Immature natural killer cell (primary cell): ENCODE measurements around the gene BICC1. TPM values are rescaled to one million over a fixed set of nuclear protein-coding genes. Genes with fewer than 3 reads are reported as not detected.

ENCODE experiments used
- DNase-seq, 3 donors: peaks; one replicate each; pipeline ENCODE4 v3.0.0; 2022; ENCODE audit warnings: mixed read lengths in 1 of 3
- H3K27ac Mint-ChIP-seq, 6 donors: one replicate each; pipeline ENCODE4 v1.8.0; 2020; ENCODE audit warnings: mixed read lengths in 6 of 6, mild to moderate bottlenecking in 5 of 6, inconsistent platforms in 4 of 6, moderate library complexity in 3 of 6
- H3K27me3 Mint-ChIP-seq, 3 donors: one replicate each; pipeline ENCODE4 v1.8.0; 2020 to 2021; ENCODE audit warnings: low read depth in 3 of 3, mild to moderate bottlenecking in 3 of 3, mixed read lengths in 3 of 3, moderate library complexity in 3 of 3, inconsistent platforms in 1 of 3
- H3K36me3 Mint-ChIP-seq, 3 donors: one replicate each; pipeline ENCODE4 v1.8.0; 2020; ENCODE audit warnings: mixed read lengths in 3 of 3, inconsistent platforms in 2 of 3, mild to moderate bottlenecking in 2 of 3
- H3K4me1 Mint-ChIP-seq, 2 donors: one replicate each; pipeline ENCODE4 v1.8.0; 2020; ENCODE audit warnings: inconsistent platforms in 2 of 2, mild to moderate bottlenecking in 2 of 2, mixed read lengths in 2 of 2, moderate library complexity in 1 of 2
- H3K4me3 Mint-ChIP-seq, 5 donors: one replicate each; pipeline ENCODE4 v1.8.0; 2020; ENCODE audit warnings: mild to moderate bottlenecking in 5 of 5, mixed read lengths in 5 of 5, inconsistent platforms in 3 of 5, moderate library complexity in 3 of 5
- H3K9me3 Mint-ChIP-seq, 6 donors: one replicate each; pipeline ENCODE4 v1.8.0; 2020; ENCODE audit warnings: mild to moderate bottlenecking in 6 of 6, mixed read lengths in 6 of 6, inconsistent platforms in 4 of 6, moderate library complexity in 3 of 6
- polyA plus RNA-seq, 3 donors: library from polyadenylated mRNA; unstranded; fragments of 300-500 nt; fragmentation: Illumina TruSeq; gene quantifications; one replicate each; pipeline ENCODE4 v1.2.3, GENCODE V29; 2021

Gene BICC1
- polyA plus RNA-seq, 3 donors from 2014 or later = 0.08 to 0.11 TPM; not detected in 1

DNA sequence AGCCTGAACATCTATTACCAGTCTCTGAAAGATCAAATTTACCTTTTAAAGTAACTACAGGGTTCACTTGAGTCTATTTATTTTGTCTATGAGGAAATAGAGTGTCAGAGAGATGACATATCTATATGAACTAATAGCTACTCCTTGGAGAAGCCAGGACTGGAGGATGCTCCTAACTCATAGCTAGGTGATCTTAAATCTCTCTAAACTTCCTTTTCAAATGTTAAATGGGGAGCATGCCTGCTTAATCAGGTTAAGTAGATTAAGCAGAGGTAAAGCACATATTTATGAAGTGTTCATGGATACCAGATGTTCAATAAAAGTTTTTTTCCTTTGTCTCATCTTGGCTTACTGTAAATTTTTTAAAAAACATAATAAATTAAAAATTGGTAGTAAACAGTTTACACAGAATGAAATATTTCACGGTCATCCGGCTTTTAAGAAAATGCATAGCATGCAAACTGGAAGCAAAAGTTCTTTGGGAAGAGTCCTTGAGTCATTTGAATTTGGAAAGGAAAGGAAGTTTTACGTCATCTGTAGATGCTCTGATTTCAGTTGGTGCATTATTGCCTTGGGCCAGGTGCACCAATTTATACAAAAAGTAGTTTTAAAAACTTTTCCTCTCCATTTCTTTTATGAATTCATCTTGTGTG is 155.1 kb downstream of the BICC1 start:
- H3K27ac Mint-ChIP-seq = no peak overlapping the region
- H3K36me3 Mint-ChIP-seq = peaks cover 0 to 3% (median 0%) of the 10 kb centered on the region in 3 donors

DNA sequence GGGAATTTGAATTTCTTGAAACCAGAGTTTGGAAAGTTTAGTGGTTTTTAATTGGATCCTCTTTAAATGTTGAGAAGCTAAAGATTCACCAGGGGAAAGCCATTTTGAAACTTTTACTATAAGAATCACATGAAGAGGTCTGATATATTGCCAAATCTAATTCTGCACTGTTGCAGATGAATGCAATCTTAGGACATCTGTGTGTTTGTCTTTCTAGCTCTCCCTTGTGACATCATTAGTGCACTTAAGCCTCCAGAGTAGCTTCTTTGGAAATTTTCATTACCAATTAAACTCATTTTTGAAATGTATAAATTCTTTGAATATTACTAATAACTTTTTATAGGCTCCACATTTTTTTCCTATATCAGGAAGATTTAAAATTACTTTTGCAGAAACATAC is 160.2 kb downstream of the BICC1 start:
- Mint-ChIP-seq H3K4me1 (no peaks in the 10 kb centered on the region), H3K27ac (no peak overlapping the region), H3K36me3 (no peaks in the 10 kb centered on the region), H3K4me3 (no peak overlapping the region), H3K27me3 (peaks cover 0 to 2% (median 0%) of the 10 kb centered on the region in 3 donors), H3K9me3 (peaks cover 0 to 13% (median 8%) of the 10 kb centered on the region in 6 donors)
- DNase-seq = no peak

More for the DNA sequence above, 155.1 kb downstream of the BICC1 start:
- Mint-ChIP-seq H3K27me3 (peaks cover 0 to 2% (median 0%) of the 10 kb centered on the region in 3 donors), H3K9me3 (peaks cover 5 to 24% (median 16%) of the 10 kb centered on the region in 6 donors), H3K4me3 (no peak overlapping the region), H3K4me1 (peaks cover 24 to 28% of the 10 kb centered on the region in 2 donors)
- no peak for DNase-seq

GRCh38 chr10:58674251-58674650 is 161.6 kb downstream of the BICC1 start:
- no peak overlapping the region for H3K27ac Mint-ChIP-seq
- peaks cover 0 to 2% (median 0%) of the 10 kb centered on the region in 3 donors for H3K27me3 Mint-ChIP-seq
- DNase-seq = no peak
- H3K9me3 Mint-ChIP-seq = peaks cover 0 to 13% (median 7%) of the 10 kb centered on the region in 6 donors
- H3K4me3 Mint-ChIP-seq = no peak overlapping the region
- no peaks in the 10 kb centered on the region for H3K4me1 Mint-ChIP-seq
- no peaks in the 10 kb centered on the region for H3K36me3 Mint-ChIP-seq

DNA sequence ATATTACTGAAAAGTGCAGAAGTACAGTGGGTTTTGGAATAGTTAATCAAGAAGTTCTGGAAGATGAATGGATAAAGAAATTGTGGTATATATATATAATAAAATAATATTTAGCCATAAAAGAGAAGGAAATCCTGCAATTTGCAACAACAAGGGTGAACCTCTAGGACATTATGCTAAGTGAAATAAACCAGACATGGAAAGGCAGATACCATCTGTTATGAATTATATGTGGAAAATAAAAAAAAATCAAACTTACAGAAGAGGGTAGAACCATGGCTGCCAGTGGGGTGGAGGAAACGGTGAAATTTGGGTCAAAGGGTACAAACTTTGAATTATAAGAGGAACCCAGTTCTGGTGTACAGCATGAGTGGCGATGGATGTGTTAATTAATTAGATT is 162.6 kb downstream of the BICC1 start:
- H3K9me3 Mint-ChIP-seq = peaks cover 0 to 13% (median 6%) of the 10 kb centered on the region in 6 donors
- no peaks in the 10 kb centered on the region for H3K4me1 Mint-ChIP-seq
- H3K4me3 Mint-ChIP-seq = no peak overlapping the region
- H3K36me3 Mint-ChIP-seq = no peaks in the 10 kb centered on the region
- peaks cover 0 to 2% (median 0%) of the 10 kb centered on the region in 3 donors for H3K27me3 Mint-ChIP-seq
- H3K27ac Mint-ChIP-seq = no peak overlapping the region
- no peak for DNase-seq

DNA sequence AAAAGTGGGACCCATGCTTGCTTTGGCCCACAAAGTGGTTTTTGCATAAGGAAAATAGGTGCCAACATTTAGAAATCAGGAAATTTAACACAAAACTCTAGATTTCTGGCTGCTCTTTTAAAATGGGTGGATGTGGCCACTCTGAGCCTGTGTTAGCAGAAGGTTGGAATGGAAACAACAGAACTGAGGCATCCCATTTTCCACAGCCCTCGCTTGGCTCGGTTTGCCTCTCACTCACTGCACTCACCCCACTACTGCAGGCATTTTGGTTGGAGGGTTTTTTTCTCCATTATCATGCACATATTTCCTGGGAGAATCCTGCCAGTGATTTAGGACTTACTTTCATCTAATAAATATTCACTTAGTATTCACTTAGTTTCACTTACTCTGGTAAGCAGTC is 178.9 kb downstream of the BICC1 start:
- Mint-ChIP-seq H3K4me1 (peaks cover 0 to 2% of the 10 kb centered on the region in 2 donors), H3K9me3 (peaks cover 9 to 16% (median 10%) of the 10 kb centered on the region in 6 donors), H3K27me3 (peaks cover 0 to 2% (median 0%) of the 10 kb centered on the region in 3 donors), H3K4me3 (no peak overlapping the region), H3K36me3 (peaks cover 0 to 3% (median 0%) of the 10 kb centered on the region in 3 donors), H3K27ac (no peak overlapping the region)
- DNase-seq = no peak

DNA sequence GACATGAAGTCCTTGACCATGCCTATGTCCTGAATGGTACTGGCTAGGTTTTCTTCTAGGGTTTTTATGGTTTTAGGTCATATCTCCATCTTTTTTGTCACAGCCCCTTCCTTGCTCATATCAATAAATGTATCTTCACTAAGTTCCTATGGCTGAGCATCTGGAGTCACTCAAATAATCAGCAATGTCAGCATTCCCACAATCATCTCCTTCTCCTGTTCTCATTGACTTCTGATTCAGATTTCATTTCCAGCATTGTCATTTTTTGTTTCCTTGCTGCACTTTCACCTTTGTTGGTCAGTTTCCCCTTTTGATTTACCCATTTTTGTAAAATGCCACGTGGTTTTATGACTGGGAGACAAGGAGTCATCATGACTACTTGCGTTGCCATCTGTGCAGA is 181.2 kb downstream of the BICC1 start:
- DNase-seq = no peak
- no peaks in the 10 kb centered on the region for H3K36me3 Mint-ChIP-seq
- H3K4me1 Mint-ChIP-seq = peaks cover 0 to 2% of the 10 kb centered on the region in 2 donors
- peaks cover 0 to 2% (median 0%) of the 10 kb centered on the region in 3 donors for H3K27me3 Mint-ChIP-seq
- H3K27ac Mint-ChIP-seq = no peak overlapping the region
- H3K9me3 Mint-ChIP-seq = peaks cover 6 to 16% (median 10%) of the 10 kb centered on the region in 6 donors
- no peak overlapping the region for H3K4me3 Mint-ChIP-seq

GRCh38 chr10:58695022-58695421 is 182.3 kb downstream of the BICC1 start:
- peaks cover 0 to 2% of the 10 kb centered on the region in 2 donors for H3K4me1 Mint-ChIP-seq
- no peak for DNase-seq
- H3K9me3 Mint-ChIP-seq = peaks cover 4 to 16% (median 10%) of the 10 kb centered on the region in 6 donors
- H3K27ac Mint-ChIP-seq = no peak overlapping the region
- H3K36me3 Mint-ChIP-seq = no peaks in the 10 kb centered on the region
- peaks cover 0 to 2% (median 0%) of the 10 kb centered on the region in 3 donors for H3K27me3 Mint-ChIP-seq
- H3K4me3 Mint-ChIP-seq = no peak overlapping the region

DNA sequence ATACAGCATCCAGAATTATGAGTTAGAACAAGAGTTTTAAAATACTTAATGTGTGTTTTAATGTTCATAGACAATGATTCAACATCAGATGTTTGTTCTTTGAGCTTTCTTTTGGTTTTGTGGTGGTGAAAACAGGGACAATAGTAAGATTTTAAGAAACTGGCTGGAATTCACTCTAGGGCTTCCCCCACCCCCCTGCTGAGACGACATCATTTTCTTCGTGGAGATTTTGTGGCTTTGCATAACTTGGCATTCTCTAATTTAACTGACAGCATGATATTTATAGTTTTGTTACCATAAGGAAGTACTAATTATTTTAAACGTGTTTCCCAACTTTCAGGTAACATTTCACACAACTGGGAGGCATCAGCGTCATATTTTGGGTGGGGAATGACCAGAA is 184.1 kb downstream of the BICC1 start:
- peaks cover 2 to 19% (median 10%) of the 10 kb centered on the region in 6 donors for H3K9me3 Mint-ChIP-seq
- peaks cover 0 to 2% (median 0%) of the 10 kb centered on the region in 3 donors for H3K27me3 Mint-ChIP-seq
- H3K4me1 Mint-ChIP-seq = peaks cover 0 to 2% of the 10 kb centered on the region in 2 donors
- no peak overlapping the region for H3K27ac Mint-ChIP-seq
- H3K36me3 Mint-ChIP-seq = no peaks in the 10 kb centered on the region
- no peak overlapping the region for H3K4me3 Mint-ChIP-seq
- DNase-seq = no peak

DNA sequence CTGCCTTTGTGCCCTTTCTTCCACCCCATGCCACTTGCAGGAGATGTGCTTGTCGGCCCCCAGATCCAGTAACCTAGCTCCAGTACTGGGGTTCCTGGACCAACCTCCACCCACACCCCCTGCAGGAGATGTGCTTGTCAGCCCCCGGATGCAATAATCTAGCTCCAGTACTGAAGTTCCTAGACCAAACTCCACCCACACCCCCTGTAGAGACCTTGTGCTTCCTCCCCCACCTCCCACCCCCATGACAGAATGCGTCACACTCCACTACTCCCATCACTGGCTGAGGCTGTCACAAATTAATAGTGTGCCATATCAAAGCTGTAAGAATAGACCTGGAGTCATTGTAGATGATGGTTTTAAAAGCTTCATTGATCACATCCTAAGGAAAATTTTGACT is 185.0 kb downstream of the BICC1 start:
- peaks cover 0 to 2% (median 0%) of the 10 kb centered on the region in 3 donors for H3K27me3 Mint-ChIP-seq
- no peak for DNase-seq
- H3K27ac Mint-ChIP-seq = no peak overlapping the region
- H3K4me1 Mint-ChIP-seq = peaks cover 0 to 2% of the 10 kb centered on the region in 2 donors
- H3K36me3 Mint-ChIP-seq = no peaks in the 10 kb centered on the region
- no peak overlapping the region for H3K4me3 Mint-ChIP-seq
- peaks cover 0 to 15% (median 6%) of the 10 kb centered on the region in 6 donors for H3K9me3 Mint-ChIP-seq

DNA sequence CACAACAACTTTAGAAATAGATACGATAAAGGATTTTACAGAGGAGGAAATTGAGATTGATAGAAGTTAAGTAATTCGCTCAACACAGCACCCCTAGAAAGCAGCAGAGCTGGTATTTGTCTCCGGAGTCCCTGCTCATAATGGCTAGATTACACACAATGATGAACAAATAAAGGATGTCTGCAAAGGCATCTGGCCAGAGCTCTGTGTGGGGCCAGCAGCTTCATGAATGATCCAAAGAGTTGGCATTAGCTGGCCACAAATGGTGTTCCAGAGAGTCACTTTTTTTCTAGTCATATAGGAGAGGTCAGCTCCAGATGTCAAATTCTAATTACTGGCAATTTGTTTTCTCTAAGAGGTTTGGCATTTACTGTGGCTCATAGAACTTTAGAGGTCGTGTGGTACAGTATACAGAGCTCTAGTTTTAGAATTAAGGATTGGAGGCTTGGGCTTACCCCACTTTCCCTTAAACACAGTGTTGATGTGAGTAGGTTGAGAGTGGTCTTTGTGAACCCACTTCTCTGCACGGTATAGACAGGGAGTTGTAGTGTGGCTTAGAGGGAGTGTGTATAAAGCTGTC is 186.2 kb downstream of the BICC1 start:
- Mint-ChIP-seq H3K27me3 (no peaks in the 10 kb centered on the region), H3K4me3 (no peak overlapping the region), H3K36me3 (no peaks in the 10 kb centered on the region), H3K27ac (no peak overlapping the region), H3K4me1 (peaks cover 0 to 2% of the 10 kb centered on the region in 2 donors), H3K9me3 (peaks cover 0 to 15% (median 4%) of the 10 kb centered on the region in 6 donors)
- no peak for DNase-seq

GRCh38 chr10:58700591-58700990 is 187.9 kb downstream of the BICC1 start:
- H3K4me3 Mint-ChIP-seq = no peak overlapping the region
- H3K36me3 Mint-ChIP-seq = no peaks in the 10 kb centered on the region
- no peak for DNase-seq
- no peaks in the 10 kb centered on the region for H3K4me1 Mint-ChIP-seq
- peaks cover 0 to 12% (median 0%) of the 10 kb centered on the region in 6 donors for H3K9me3 Mint-ChIP-seq
- H3K27me3 Mint-ChIP-seq = no peaks in the 10 kb centered on the region
- H3K27ac Mint-ChIP-seq = no peak overlapping the region

DNA sequence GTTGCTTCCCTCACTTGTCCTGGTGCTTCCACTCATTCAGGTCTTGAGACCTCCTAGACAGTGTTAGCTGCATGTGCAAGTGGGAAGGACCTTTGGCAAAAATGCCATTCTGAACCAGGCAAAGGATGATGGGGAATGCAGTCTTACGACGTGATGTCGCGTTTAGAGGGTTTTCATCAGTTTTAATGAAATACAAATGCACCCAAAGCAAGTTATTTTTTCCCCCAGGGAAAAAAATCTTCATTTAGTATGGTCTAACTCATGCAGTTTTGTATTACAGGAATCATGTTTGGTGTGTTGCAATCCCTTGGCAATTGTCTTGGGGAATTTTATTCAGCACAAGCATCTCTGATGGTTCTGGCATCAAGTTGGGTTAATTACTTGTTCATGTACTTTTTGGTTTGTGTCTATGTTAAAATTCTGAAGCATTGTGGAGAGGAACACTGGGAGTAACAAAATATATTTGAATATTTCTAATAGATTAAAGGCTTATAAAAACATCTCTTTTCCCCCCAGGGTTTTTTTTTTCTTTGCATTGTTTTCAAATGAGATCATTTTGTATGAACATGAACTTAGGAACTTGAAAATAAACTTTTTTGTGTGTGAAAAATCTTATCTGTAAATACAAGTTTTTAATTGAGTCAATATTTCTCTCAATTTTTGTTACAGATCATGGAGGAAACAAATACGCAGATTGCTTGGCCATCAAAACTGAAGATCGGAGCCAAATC is 188.9 kb downstream of the BICC1 start:
- Mint-ChIP-seq H3K36me3 (no peaks in the 10 kb centered on the region), H3K9me3 (peaks cover 0 to 11% (median 0%) of the 10 kb centered on the region in 6 donors), H3K27ac (no peak overlapping the region), H3K4me1 (no peaks in the 10 kb centered on the region), H3K27me3 (no peaks in the 10 kb centered on the region), H3K4me3 (no peak overlapping the region)
- DNase-seq = no peak

GRCh38 chr10:58704226-58704625 is 191.6 kb downstream of the BICC1 start:
- Mint-ChIP-seq H3K36me3 (no peaks in the 10 kb centered on the region), H3K4me3 (no peak overlapping the region), H3K4me1 (no peaks in the 10 kb centered on the region), H3K9me3 (peaks cover 0 to 7% (median 1%) of the 10 kb centered on the region in 6 donors), H3K27me3 (no peaks in the 10 kb centered on the region), H3K27ac (no peak overlapping the region)
- no peak for DNase-seq

GRCh38 chr10:58704671-58705141 is 192.0 kb downstream of the BICC1 start:
- Mint-ChIP-seq H3K4me3 (no peak overlapping the region), H3K4me1 (no peaks in the 10 kb centered on the region), H3K36me3 (no peaks in the 10 kb centered on the region), H3K27ac (no peak overlapping the region), H3K9me3 (peaks cover 0 to 7% (median 1%) of the 10 kb centered on the region in 6 donors), H3K27me3 (no peaks in the 10 kb centered on the region)
- no peak for DNase-seq
